Hindlimb muscle (tissue), 1 donor: ENCODE measurements around the gene DPP6. TPM values are rescaled to one million over a fixed set of nuclear protein-coding genes. Genes with fewer than 3 reads are reported as not detected.

Experiments
- DNase-seq: peaks from one replicate; pipeline ENCODE4 v3.0.0-alpha.2; 2013
- polyA plus RNA-seq: library from polyadenylated mRNA; unstranded; fragments of 120-200 nt; gene quantifications from one replicate; pipeline ENCODE4 v1.2.1, GENCODE V29; 2013; ENCODE audit not compliant: insufficient read length

DPP6 gene
- polyA plus RNA-seq, 1 donor = 2.0 TPM

GRCh38 chr7:154412105-154412504 is 359.9 kb downstream of the DPP6 start:
- no peak for DNase-seq

- no peak for DNase-seq
Observed at GRCh38 chr7:154415709-154416399, 363.7 kb downstream of the DPP6 start.

- DNase-seq = no peak
Observed at GRCh38 chr7:154416714-154417113, 364.5 kb downstream of the DPP6 start.

DNA sequence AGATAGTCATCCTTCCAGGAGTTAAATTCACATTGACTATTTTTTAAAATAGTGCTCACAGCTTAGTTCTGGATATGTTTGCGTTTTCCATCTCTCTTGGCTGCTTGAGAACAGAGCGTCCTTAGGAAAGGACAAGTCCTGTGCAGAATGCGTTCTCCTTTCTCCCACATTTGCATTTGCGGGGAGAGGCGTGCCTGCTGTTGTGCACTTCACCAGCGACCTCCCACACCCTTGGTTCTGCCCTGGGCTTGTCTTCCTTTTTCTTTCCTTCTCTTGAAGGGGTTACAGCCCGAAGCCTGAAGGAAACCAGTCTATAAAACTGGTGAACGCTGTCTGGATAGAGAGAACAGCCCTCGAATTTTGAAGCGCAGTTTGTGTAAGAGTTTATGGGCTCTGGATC is 367.1 kb downstream of the DPP6 start:
- DNase-seq = no peak

GRCh38 chr7:154423231-154423630 is 371.0 kb downstream of the DPP6 start:
- DNase-seq = no peak

- DNase-seq = peak; percentile 17
Observed at GRCh38 chr7:154424350-154424749, 372.2 kb downstream of the DPP6 start.

- no peak for DNase-seq
Observed at GRCh38 chr7:154425271-154425670, 373.1 kb downstream of the DPP6 start.

DNA sequence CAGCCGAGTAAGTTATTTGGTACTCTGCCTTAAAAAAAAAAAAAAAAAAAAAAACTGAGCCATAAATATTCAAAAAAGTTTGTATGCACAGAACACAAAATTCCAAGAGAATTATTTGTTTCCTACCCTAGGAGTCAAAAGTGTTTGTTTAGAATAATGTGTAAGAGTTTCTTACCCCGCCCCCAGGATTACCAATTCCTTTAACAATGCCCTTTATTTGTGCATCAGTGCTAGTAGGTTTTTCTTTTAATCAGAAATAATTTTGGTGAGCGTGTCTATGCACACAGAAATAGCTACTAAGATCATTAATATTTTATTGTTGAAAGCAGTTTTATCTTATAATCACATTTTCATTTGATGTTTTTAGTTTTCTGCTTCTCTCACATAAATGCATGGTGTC is 374.6 kb downstream of the DPP6 start:
- DNase-seq = no peak

DNA sequence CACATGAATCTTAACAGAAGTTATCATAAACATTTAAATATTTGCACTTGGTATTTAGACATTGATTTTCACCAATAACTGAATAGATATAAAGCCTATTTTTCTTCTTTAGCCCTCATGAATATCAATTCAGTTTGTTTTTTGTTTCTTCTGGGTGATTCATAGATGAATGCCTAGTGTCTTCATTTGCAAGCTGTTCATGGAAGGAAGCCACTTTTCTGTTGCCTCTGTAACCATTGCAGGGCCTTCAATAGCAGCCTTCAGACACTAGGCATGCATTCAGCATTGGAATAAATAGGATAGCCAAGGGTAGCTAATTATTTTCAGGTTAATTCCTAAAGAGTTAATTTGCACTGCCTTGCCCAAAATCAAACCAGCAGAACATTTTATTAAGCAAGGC is 375.3 kb downstream of the DPP6 start:
- DNase-seq = no peak

GRCh38 chr7:154429666-154430404 is 377.6 kb downstream of the DPP6 start:
- DNase-seq = no peak

GRCh38 chr7:154430640-154431039 is 378.4 kb downstream of the DPP6 start:
- no peak for DNase-seq

DNA sequence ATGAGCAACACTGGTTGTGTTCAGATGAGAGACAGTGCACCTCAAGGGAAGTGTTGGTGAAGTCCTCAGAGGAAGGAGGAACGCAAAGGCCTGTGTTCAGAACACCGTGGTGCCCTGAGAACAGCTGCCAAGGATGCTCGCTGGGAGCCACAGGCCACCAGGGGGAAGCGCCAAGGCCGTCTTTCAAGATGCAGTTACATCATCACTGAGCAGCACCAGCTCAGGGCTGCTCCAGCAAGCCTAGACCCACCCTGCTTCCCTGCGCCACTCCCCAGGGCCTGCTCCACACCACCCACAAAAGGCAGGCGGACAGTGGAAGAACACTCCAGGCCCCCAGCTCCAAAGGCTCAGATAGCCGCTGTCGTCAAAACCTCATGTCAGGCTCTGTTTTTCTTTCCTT is 378.8 kb downstream of the DPP6 start:
- DNase-seq = no peak

DNA sequence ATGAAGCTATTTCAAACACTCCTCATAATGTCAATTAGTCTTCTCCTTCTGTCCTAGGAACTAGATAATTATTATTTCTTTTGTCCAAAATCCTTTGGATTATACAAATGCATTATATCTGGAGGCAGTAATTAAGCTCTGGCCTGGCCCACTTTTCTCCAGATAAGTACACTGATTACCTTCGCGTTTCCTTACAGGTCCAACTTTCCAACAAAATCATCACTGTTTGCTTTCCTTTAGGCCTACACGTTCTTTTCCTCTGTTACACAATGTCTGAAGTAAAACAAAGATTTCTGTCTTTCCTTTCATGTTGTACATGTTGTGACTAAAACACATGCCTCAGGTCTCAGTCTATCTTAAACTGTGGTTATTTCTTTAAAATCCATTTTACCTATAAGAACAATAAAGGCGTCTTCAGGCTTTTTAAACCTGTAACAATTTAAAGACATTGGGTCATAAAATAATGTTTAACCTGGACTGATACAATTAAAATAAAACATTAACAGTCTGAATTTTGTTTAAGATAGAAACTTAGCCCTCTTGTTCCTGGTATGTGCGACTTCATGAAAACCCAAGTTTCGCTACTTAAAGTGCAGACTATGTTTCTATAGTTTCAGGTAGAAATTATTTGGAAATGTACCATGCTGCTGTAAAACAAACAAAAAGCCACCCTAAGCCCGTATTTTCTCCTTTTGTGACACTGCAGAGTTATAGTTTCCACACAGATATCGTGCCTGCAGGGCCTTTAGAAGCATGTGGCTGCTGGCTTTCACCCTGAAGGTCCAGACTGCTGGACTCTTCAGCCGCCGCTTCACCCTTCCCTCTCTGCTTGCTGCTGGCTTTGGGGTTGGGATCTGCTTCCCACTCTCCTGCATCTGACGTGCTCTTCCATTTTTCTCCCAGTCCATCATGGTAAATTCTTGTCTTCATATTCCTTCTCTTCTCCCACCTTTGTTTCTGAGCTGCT is 381.7 kb downstream of the DPP6 start:
- DNase-seq = no peak

DNA sequence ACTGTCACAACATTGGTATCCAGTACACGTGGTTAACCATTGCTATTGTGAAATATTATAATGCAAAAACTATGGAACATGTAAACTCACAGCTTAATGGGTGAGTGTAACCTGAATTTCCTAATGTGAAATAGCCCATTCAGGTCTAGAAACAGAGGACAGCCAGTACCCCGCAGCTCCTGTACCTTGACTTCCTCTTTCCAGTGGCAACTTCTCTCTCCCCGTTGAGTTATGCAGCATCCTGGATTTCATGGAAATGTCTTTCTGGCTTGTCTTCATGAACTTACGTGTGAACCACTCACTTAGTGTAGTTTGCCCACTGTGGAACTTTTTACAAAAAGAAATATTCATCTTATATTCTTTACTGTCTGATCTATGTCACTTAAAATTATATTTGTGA is 384.4 kb downstream of the DPP6 start:
- no peak for DNase-seq

DNA sequence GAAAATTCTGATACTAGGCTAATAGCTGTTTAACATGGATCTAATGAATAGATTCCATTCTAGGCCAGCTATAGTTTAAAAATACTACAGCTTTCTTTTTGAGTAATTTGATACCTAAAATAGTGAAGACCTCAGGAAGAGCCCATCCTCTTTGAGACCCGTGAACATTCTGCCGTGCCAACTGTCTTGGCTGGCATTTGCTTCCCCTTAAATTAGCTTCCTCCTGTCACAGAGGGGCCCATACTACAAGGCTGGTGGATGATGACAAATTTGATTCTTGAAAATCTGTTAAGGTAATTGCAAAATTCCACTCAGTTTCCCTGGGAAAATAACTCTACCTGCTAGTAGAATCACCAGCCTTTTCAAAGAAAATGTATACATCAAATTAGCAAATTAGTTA is 385.0 kb downstream of the DPP6 start:
- no peak for DNase-seq

GRCh38 chr7:154438571-154439367 is 386.6 kb downstream of the DPP6 start:
- DNase-seq = no peak

GRCh38 chr7:154440058-154440457 is 387.9 kb downstream of the DPP6 start:
- no peak for DNase-seq

GRCh38 chr7:154440651-154441050 is 388.5 kb downstream of the DPP6 start:
- no peak for DNase-seq

DNA sequence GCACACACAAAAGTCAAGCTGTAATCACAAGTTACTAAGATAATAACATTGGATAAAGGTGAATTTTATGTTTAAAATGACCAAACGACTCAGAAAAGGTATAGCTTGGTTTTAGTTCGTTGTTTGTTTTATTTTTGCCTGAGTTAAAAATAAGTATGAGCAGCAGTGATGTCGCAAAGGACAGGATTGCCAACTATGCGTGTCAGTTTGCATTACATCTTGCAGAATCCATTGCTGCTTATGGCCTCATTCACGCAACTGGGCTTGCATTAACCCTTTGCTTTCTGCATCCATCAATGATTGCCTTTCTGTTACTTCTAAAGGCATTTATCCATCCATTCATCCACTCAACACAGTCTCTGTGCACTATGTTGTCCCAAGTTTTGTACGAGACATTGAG is 389.6 kb downstream of the DPP6 start:
- DNase-seq = no peak

DNA sequence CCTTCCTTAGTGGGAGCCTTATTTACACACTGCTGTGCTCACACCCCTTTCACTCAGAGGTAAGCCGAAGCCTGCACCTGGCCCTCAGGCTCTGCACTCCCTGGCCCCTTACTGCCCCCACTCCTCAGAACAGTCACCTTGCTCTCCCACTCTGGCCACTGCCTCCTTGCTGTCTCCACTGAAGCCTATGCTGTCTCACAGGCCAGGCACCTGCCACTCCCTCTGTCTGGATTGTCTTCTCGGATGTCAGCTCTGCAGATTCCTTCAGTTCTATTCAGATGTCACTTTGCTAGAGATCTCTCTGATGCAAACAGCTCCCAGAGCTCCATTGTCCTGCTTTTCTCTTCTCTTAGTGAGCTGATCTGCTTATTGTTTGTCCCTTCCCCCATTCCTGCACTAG is 390.7 kb downstream of the DPP6 start:
- no peak for DNase-seq

DNA sequence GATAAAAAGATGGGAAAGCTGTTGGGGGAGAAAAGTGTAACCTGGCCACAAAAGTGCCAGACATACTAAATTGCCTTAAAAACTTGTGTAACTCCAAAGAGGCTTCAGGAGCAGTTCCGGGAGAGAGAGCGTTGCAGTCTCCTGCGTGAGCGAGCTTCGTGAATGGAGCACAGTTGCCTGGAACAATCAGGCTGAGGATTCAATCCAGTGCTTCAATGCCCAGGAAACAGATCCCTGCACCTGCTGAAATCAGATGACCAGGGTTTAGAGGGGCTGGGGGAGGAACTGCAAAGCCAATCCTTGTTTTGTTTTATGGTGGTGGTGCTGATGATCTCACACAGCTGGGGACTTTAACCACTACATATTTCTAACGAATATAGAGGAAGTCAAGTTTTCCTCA is 398.3 kb downstream of the DPP6 start:
- no peak for DNase-seq
